Activated T-helper 2 cell treated with anti-CD3 and anti-CD28 coated beads, Interferon-gamma antibody, Interleukin-2, Interleukin-4, amounts not matched to agents 10 μg/mL and 5 μg/mL and 100 μg/mL, durations not matched to agents 14 hours and 24 hours and 36 hours (primary cell): ENCODE measurements around the gene PDE4D. TPM values are rescaled to one million over a fixed set of nuclear protein-coding genes. Genes with fewer than 3 reads are reported as not detected.
"Not testable (repeated sequence)": the region's sequence is repeated elsewhere in the genome, so short reads cannot be mapped to it uniquely, and the experiment has no call there.

Experiments
- DNase-seq: peaks from one replicate; pipeline ENCODE4 v3.0.0; 2021; ENCODE audit warnings: low spot score
- H3K27ac Mint-ChIP-seq: one replicate; pipeline ENCODE4 v1.8.0; 2021; ENCODE audit warnings: mixed read lengths
- H3K27me3 Mint-ChIP-seq: one replicate; pipeline ENCODE4 v1.8.0; 2021; ENCODE audit warnings: low read depth, mixed read lengths
- H3K36me3 Mint-ChIP-seq: one replicate; pipeline ENCODE4 v1.8.0; 2021; ENCODE audit warnings: low read depth, mixed read lengths
- H3K4me1 Mint-ChIP-seq: one replicate; pipeline ENCODE4 v1.8.0; 2021; ENCODE audit warnings: low read depth, mixed read lengths
- H3K4me3 Mint-ChIP-seq: one replicate; pipeline ENCODE4 v1.8.0; 2021; ENCODE audit warnings: low read depth, mild to moderate bottlenecking, moderate library complexity, mixed read lengths
- H3K9me3 Mint-ChIP-seq: one replicate; pipeline ENCODE4 v1.8.0; 2021; ENCODE audit warnings: mixed read lengths
- intact Hi-C: fragments of 100-400 bp; cut with micrococcal nuclease; formaldehyde crosslinking; loops from one replicate; pipeline ENCODE4 v1.15.1; 2023
- total RNA-seq: library from RNA; stranded (reverse); gene quantifications from 2 replicates; pipeline ENCODE4 v1.2.3, GENCODE V29; 2022

The PDE4D gene
- total RNA-seq, 1 donor from 2014 or later = 102 TPM

GRCh38 chr5:59759600-59760351, 133.8 kb downstream of the PDE4D start:
- H3K4me1 Mint-ChIP-seq = peaks cover 20% of the 10 kb centered on the region

GRCh38 chr5:59758566-59758965, 135.0 kb downstream of the PDE4D start:
- intact Hi-C loops = no loop called here
- Mint-ChIP-seq H3K4me3 (no peak overlapping the region), H3K27me3 (peaks cover 2% of the 10 kb centered on the region), H3K9me3 (no peaks in the 10 kb centered on the region), H3K4me1 (peaks cover 16% of the 10 kb centered on the region), H3K27ac (no peak overlapping the region), H3K36me3 (peaks cover 5% of the 10 kb centered on the region)
- DNase-seq = no peak

More at GRCh38 chr5:59759600-59760351, 133.8 kb downstream of the PDE4D start:
- no peak for DNase-seq
- no peak overlapping the region for H3K4me3 Mint-ChIP-seq
- peaks cover 2% of the 10 kb centered on the region for H3K27me3 Mint-ChIP-seq
- peaks cover 5% of the 10 kb centered on the region for H3K36me3 Mint-ChIP-seq
- intact Hi-C loops = loop anchor here (1.0 to 10.0 kb wide), 3 partner anchors 7 to 555 kb away; no protein-coding TSS in a partner anchor
- no peak overlapping the region for H3K27ac Mint-ChIP-seq
- H3K9me3 Mint-ChIP-seq = no peaks in the 10 kb centered on the region

- H3K4me3 Mint-ChIP-seq = no peak overlapping the region
- intact Hi-C loops = no loop called here
- H3K27ac Mint-ChIP-seq = no peak overlapping the region
- no peak for DNase-seq
- no peaks in the 10 kb centered on the region for H3K9me3 Mint-ChIP-seq
- H3K4me1 Mint-ChIP-seq = peaks cover 13% of the 10 kb centered on the region
- H3K36me3 Mint-ChIP-seq = peaks cover 5% of the 10 kb centered on the region
- H3K27me3 Mint-ChIP-seq = peaks cover 2% of the 10 kb centered on the region
These were observed 136.1 kb downstream of the PDE4D start for GRCh38 chr5:59757442-59757841.

GRCh38 chr5:59756373-59757035, 137.0 kb downstream of the PDE4D start:
- Mint-ChIP-seq H3K9me3 (no peaks in the 10 kb centered on the region), H3K36me3 (peaks cover 5% of the 10 kb centered on the region), H3K4me1 (peaks cover 13% of the 10 kb centered on the region), H3K27me3 (peaks cover 2% of the 10 kb centered on the region), H3K4me3 (no peak overlapping the region), H3K27ac (no peak overlapping the region)
- no peak for DNase-seq
- intact Hi-C loops = no loop called here

- H3K9me3 Mint-ChIP-seq = no peaks in the 10 kb centered on the region
- peaks cover 9% of the 10 kb centered on the region for H3K4me1 Mint-ChIP-seq
- no peak overlapping the region for H3K4me3 Mint-ChIP-seq
- H3K36me3 Mint-ChIP-seq = peaks cover 5% of the 10 kb centered on the region
- H3K27ac Mint-ChIP-seq = no peak overlapping the region
- intact Hi-C loops = no loop called here
- H3K27me3 Mint-ChIP-seq = peaks cover 2% of the 10 kb centered on the region
- no peak for DNase-seq
These were observed 138.1 kb downstream of the PDE4D start for GRCh38 chr5:59755476-59755875.

- H3K36me3 Mint-ChIP-seq = no peaks in the 10 kb centered on the region
- H3K27ac Mint-ChIP-seq = no peak overlapping the region
- no peak overlapping the region for H3K4me3 Mint-ChIP-seq
- H3K27me3 Mint-ChIP-seq = peaks cover 2% of the 10 kb centered on the region
- no peak for DNase-seq
- peaks cover 4% of the 10 kb centered on the region for H3K4me1 Mint-ChIP-seq
- intact Hi-C loops = loop anchor here (5.0 kb wide), 1 partner anchor 39 kb away; no protein-coding TSS in a partner anchor
- no peaks in the 10 kb centered on the region for H3K9me3 Mint-ChIP-seq
These were observed 139.9 kb downstream of the PDE4D start for GRCh38 chr5:59753599-59753998.

- H3K27me3 Mint-ChIP-seq = peaks cover 8% of the 10 kb centered on the region
- H3K36me3 Mint-ChIP-seq = no peaks in the 10 kb centered on the region
- H3K27ac Mint-ChIP-seq = no peak overlapping the region
- no peak for DNase-seq
- H3K4me3 Mint-ChIP-seq = no peak overlapping the region
- peaks cover 1% of the 10 kb centered on the region for H3K4me1 Mint-ChIP-seq
- no peaks in the 10 kb centered on the region for H3K9me3 Mint-ChIP-seq
- intact Hi-C loops = loop anchor here (5.0 kb wide), 1 partner anchor 42 kb away; no protein-coding TSS in a partner anchor
These were observed 143.6 kb downstream of the PDE4D start for GRCh38 chr5:59749782-59750520.

- H3K4me1 Mint-ChIP-seq, DNase-seq, H3K36me3 Mint-ChIP-seq, H3K27ac Mint-ChIP-seq, intact Hi-C loops, H3K9me3 Mint-ChIP-seq, H3K4me3 Mint-ChIP-seq: not testable (repeated sequence)
- peaks cover 13% of the 10 kb centered on the region for H3K27me3 Mint-ChIP-seq
These were observed 145.4 kb downstream of the PDE4D start for GRCh38 chr5:59748036-59748663.

- Mint-ChIP-seq H3K4me1 (no peaks in the 10 kb centered on the region), H3K27ac (no peak overlapping the region), H3K4me3 (no peak overlapping the region), H3K36me3 (no peaks in the 10 kb centered on the region), H3K9me3 (no peaks in the 10 kb centered on the region), H3K27me3 (peaks cover 13% of the 10 kb centered on the region)
- DNase-seq = no peak
- intact Hi-C loops = no loop called here
These were observed 147.2 kb downstream of the PDE4D start for GRCh38 chr5:59746241-59746765.

- peaks cover 16% of the 10 kb centered on the region for H3K27me3 Mint-ChIP-seq
- H3K27ac Mint-ChIP-seq = no peak overlapping the region
- no peaks in the 10 kb centered on the region for H3K4me1 Mint-ChIP-seq
- intact Hi-C loops = no loop called here
- no peak overlapping the region for H3K4me3 Mint-ChIP-seq
- H3K9me3 Mint-ChIP-seq = no peaks in the 10 kb centered on the region
- no peaks in the 10 kb centered on the region for H3K36me3 Mint-ChIP-seq
- DNase-seq = no peak
These were observed 148.1 kb downstream of the PDE4D start for GRCh38 chr5:59745415-59745863.

- Mint-ChIP-seq H3K4me1 (no peaks in the 10 kb centered on the region), H3K4me3 (no peak overlapping the region), H3K36me3 (no peaks in the 10 kb centered on the region), H3K27ac (no peak overlapping the region), H3K9me3 (no peaks in the 10 kb centered on the region), H3K27me3 (peaks cover 16% of the 10 kb centered on the region)
- DNase-seq = no peak
- intact Hi-C loops = no loop called here
These were observed 149.0 kb downstream of the PDE4D start for GRCh38 chr5:59744531-59744992.

GRCh38 chr5:59741599-59741998, 151.9 kb downstream of the PDE4D start:
- DNase-seq = no peak
- H3K4me3 Mint-ChIP-seq = no peak overlapping the region
- no peaks in the 10 kb centered on the region for H3K9me3 Mint-ChIP-seq
- no peaks in the 10 kb centered on the region for H3K36me3 Mint-ChIP-seq
- peaks cover 11% of the 10 kb centered on the region for H3K27me3 Mint-ChIP-seq
- intact Hi-C loops = no loop called here
- H3K4me1 Mint-ChIP-seq = no peaks in the 10 kb centered on the region
- no peak overlapping the region for H3K27ac Mint-ChIP-seq
